GM12878 (cell line): ENCODE measurements around the gene IL1RAP. TPM values are rescaled to one million over a fixed set of nuclear protein-coding genes. Genes with fewer than 3 reads are reported as not detected.

ENCODE experiments used
- ATAC-seq: fragments of 200-7000 bp; cut with Tn5 transposase; 3 replicates; pipeline ENCODE4 v1.9.1; 2020; ENCODE audit warnings: mild to moderate bottlenecking, moderate library complexity
- BruUV-seq: library from RNA; stranded (reverse); fragments of 400-500 nt; replicated peaks from 2 replicates; lab custom pipeline; 2021; lab: Mats Ljungman, UMichigan
- CTCF ChIA-PET: fragments of 300-600 bp; sonication (Branson Sonifier 250); formaldehyde crosslinking; extraction: SDS; loops from one replicate; lab custom pipeline; 2021; ENCODE audit warnings: inconsistent platforms; lab: Yijun Ruan, JAX
- POLR2A ChIA-PET: fragments of 350-600 bp; formaldehyde crosslinking; extraction: SDS; loops from one replicate; lab custom pipeline; 2021; ENCODE audit warnings: inconsistent platforms; lab: Charles Lee
- RAD21 ChIA-PET: fragments of 300-600 bp; sonication (Branson Sonifier 250); formaldehyde crosslinking; loops from one replicate; lab custom pipeline; 2023; ENCODE audit warnings: antibody characterized with exemption; ENCODE audit not compliant: unreplicated experiment; lab: Charles Lee
- SMC1A ChIA-PET: fragments of 300-600 bp; sonication (Branson Sonifier 250); formaldehyde crosslinking; loops from one replicate; lab custom pipeline; 2023; ENCODE audit not compliant: unreplicated experiment, uncharacterized antibody; lab: Charles Lee
- DNase-seq: peaks from one replicate; pipeline ENCODE4 v3.0.0-alpha.2; 2011; ENCODE audit warnings: low read depth, low spot score
- FAIRE-seq: peaks from 3 replicates; lab custom pipeline; 2011; peaks lifted over from hg19 to GRCh38; lab: Jason Lieb, UNC
- H2AFZ ChIP-seq: 2 replicates; pipeline ENCODE4 v1.6.0; 2011; ENCODE audit warnings: low read depth, low read length, control low read depth; ENCODE audit not compliant: control insufficient read depth
- H3K27ac ChIP-seq: 2 replicates; pipeline ENCODE4 v1.5.1; 2011; ENCODE audit warnings: control low read depth; ENCODE audit not compliant: control insufficient read depth, insufficient read depth
- H3K27me3 ChIP-seq, 2 experiments: replicated peaks in 1 of 2; 2 replicates each; pipeline versions ENCODE4 v1.6.0 to v1.6.1; 2011; ENCODE audit warnings: low read length in 1 of 2; ENCODE audit not compliant: control insufficient read depth in 2 of 2, insufficient read depth in 2 of 2
- H3K36me3 ChIP-seq, 2 experiments: 2 replicates each; pipeline ENCODE4 v1.5.1; 2011; ENCODE audit warnings: low read length in 1 of 2; ENCODE audit not compliant: control insufficient read depth in 2 of 2, insufficient read depth in 2 of 2
- H3K4me1 ChIP-seq: 2 replicates; pipeline ENCODE4 v1.6.1; 2011; ENCODE audit warnings: mild to moderate bottlenecking, low read length, moderate library complexity, mixed read lengths; ENCODE audit not compliant: control insufficient read depth, insufficient read depth
- H3K4me2 ChIP-seq: 2 replicates; pipeline ENCODE4 v1.6.0; 2011; ENCODE audit warnings: control low read depth; ENCODE audit not compliant: control insufficient read depth, insufficient read depth
- H3K4me3 ChIP-seq: fragments of 200-600 bp; sonication (generic); 2 replicates; pipeline ENCODE4 v1.5.1; 2016
- H3K79me2 ChIP-seq: 2 replicates; pipeline ENCODE4 v1.6.0; 2011; ENCODE audit warnings: low read length; ENCODE audit not compliant: control insufficient read depth, insufficient read depth
- H3K9ac ChIP-seq: 2 replicates; pipeline ENCODE4 v1.8.0; 2011; ENCODE audit warnings: low read length, control low read depth, mixed read lengths; ENCODE audit not compliant: control insufficient read depth, insufficient read depth
- H3K9me3 ChIP-seq: replicated peaks from 3 replicates; pipeline ENCODE4 v1.5.1; 2011; ENCODE audit warnings: mild to moderate bottlenecking, low read length; ENCODE audit not compliant: control insufficient read depth, insufficient read depth
- H4K20me1 ChIP-seq: 2 replicates; pipeline ENCODE4 v1.6.0; 2011; ENCODE audit not compliant: control insufficient read depth, insufficient read depth
- BCL3 ChIP-seq: IDR thresholded peaks from 2 replicates; pipeline ENCODE4 v1.6.1; 2011; ENCODE audit warnings: borderline replicate concordance, low read depth, mild to moderate bottlenecking, moderate library complexity, low read length; ENCODE audit not compliant: insufficient read depth, poor library complexity, severe bottlenecking
- BHLHE40 ChIP-seq, 2 experiments: fragments of 450-650 bp in 1 of 2; IDR thresholded peaks; 2 replicates each; pipeline ENCODE4 v1.6.1; 2011 to 2017; ENCODE audit warnings: low read depth in 2 of 2, borderline replicate concordance in 1 of 2, improper control_type of control experiment in 1 of 2, low read length in 1 of 2, mild to moderate bottlenecking in 1 of 2
- ELK1 ChIP-seq: IDR thresholded peaks from 2 replicates; pipeline ENCODE4 v1.6.1; 2012; ENCODE audit warnings: low read depth, low read length, improper control_type of control experiment
- GABPA ChIP-seq: IDR thresholded peaks from 2 replicates; pipeline ENCODE4 v1.6.1; 2014; ENCODE audit warnings: antibody characterized with exemption, low read depth, mild to moderate bottlenecking, inconsistent platforms
- IKZF1 ChIP-seq: fragments of 450-650 bp; conservative IDR thresholded peaks from 2 replicates; pipeline ENCODE4 v1.6.1; 2017; ENCODE audit warnings: antibody characterized with exemption, mild to moderate bottlenecking
- POLR2AphosphoS5 ChIP-seq: IDR thresholded peaks from 2 replicates; pipeline ENCODE4 v1.6.1; 2011; ENCODE audit warnings: mild to moderate bottlenecking, low read length, inconsistent platforms
- SIN3A ChIP-seq: IDR thresholded peaks from 2 replicates; pipeline ENCODE4 v1.6.1; 2012; ENCODE audit warnings: low read depth, low read length, improper control_type of control experiment
- SMC3 ChIP-seq: IDR thresholded peaks from 2 replicates; pipeline ENCODE4 v1.6.1; 2011; ENCODE audit warnings: low read length, improper control_type of control experiment, borderline replicate concordance
- TCF7 ChIP-seq: IDR thresholded peaks from 2 replicates; pipeline ENCODE4 v1.6.1; 2014; ENCODE audit warnings: antibody characterized with exemption, borderline replicate concordance
- WGBS: methylation state at CpG from one replicate; pipeline ENCODE4 v1.1.6; 2016; ENCODE audit warnings: low lambda C conversion rate; ENCODE audit not compliant: insufficient replicate concordance, insufficient coverage; ENCODE audit errors: missing lambda C conversion rate; 5-methylcytosine and 5-hydroxymethylcytosine counted together
- in situ Hi-C: fragments of 300-500 bp; cut with MboI; formaldehyde crosslinking; loops from 9 replicates; pipeline ENCODE4 v1.14.3; 2018; ENCODE audit warnings: mixed read lengths
- intact Hi-C: fragments of 100-400 bp; cut with micrococcal nuclease; formaldehyde crosslinking; loops from one replicate; pipeline ENCODE4 v1.14.2; 2022; ENCODE audit not compliant: unreplicated experiment
- polyA plus RNA-seq, 11 experiments: library from polyadenylated mRNA; depleted of rRNA in 4 of 11; unstranded in 6 of 11; stranded (reverse) in 5 of 11; fragments of >200 nt; fragmentation: Nextera tagmentation in 4 of 11; fragmentation: Illumina TruSeq in 1 of 11; extraction: Ambion mirVana in 4 of 11; extraction: Trizol in 1 of 11; gene quantifications; 1 replicate in 1 of 11; 2 replicates in 10 of 11; pipeline versions ENCODE4 v1.2.1 to v1.2.3, GENCODE V29; 2011 to 2016; ENCODE audit warnings: inconsistent platforms in 2 of 11, missing spikeins in 2 of 11, low read depth in 1 of 11
- total RNA-seq, 4 experiments: library from RNA; depleted of rRNA in 3 of 4; stranded (reverse); fragments of >200 nt in 3 of 4; fragmentation: Illumina TruSeq in 1 of 4; extraction: Trizol in 1 of 4; gene quantifications; 2 replicates each; pipeline versions ENCODE4 v1.2.1 to v1.2.3, GENCODE V29; 2013 to 2021

Gene IL1RAP
- total and polyA plus RNA-seq, 10 of the 15 experiments (the other 5 are each of a cell fraction or from before 2014, with no cell fraction given), result 0.17 to 1.0 (median 0.44) TPM; not detected in 1

- no peaks in the 10 kb centered on the region for H3K36me3 ChIP-seq
- intact Hi-C loops (no loop called here), in situ Hi-C loops (no loop called here)
- H3K27ac ChIP-seq, result no peak overlapping the region
- H3K4me2 ChIP-seq, result no peak overlapping the region
- H3K9ac ChIP-seq, result no peak overlapping the region
- H2AFZ ChIP-seq, result no peak overlapping the region
- WGBS, result 47% methylated on average over 4 of the region's 4 CpGs
- TF ChIP-seq BCL3 (no peak), SMC3 (no peak), ELK1 (no peak), SIN3A (no peak), POLR2AphosphoS5 (no peak), BHLHE40 (IDR thresholded peaks at IDR 0.05; ENCODE audit: borderline replicate concordance in 1 of 2, low read depth in 2 of 2, low read length in 1 of 2) (no peak), IKZF1 (no peak), TCF7 (no peak), GABPA (no peak)
- no peaks in the 10 kb centered on the region for H3K9me3 ChIP-seq
- ChIA-PET RAD21 (no interaction called here), CTCF (no interaction called here), POLR2A (no interaction called here), SMC1A (no interaction called here)
- FAIRE-seq (no peak), DNase-seq (no peak), ATAC-seq (no peak)
- no peaks in the 10 kb centered on the region; the same call in 1 of the 2 replicates for H3K4me1 ChIP-seq
- H3K27me3 ChIP-seq, result no peaks in the 10 kb centered on the region; a peak in 1 of 4 replicates
- no peaks in the 10 kb centered on the region for H4K20me1 ChIP-seq
- no TSS peak for BruUV-seq
- H3K79me2 ChIP-seq, result no peaks in the 10 kb centered on the region
- no peak overlapping the region for H3K4me3 ChIP-seq
Observed at GRCh38 chr3:190492966-190493365, 20.9 kb upstream of the IL1RAP start.
